Measurements from ENCODE around the gene CDC5L.

- TF ChIP-seq CTCF (IDR thresholded peaks at IDR 0.05; ENCODE audit: low read depth, low read length) = no peak
- TF ChIP-seq MAX (IDR thresholded peaks at IDR 0.05; ENCODE audit: low read depth, low read length) = no peak
- no peak for TF ChIP-seq MYC (IDR thresholded peaks at IDR 0.05; ENCODE audit: low read depth, low read length)
- TF ChIP-seq POLR2A (IDR thresholded peaks at IDR 0.05; ENCODE audit: extremely low read depth, insufficient read length) = no peak
These were observed 57.3 kb downstream of the CDC5L start for GRCh38 chr6:44444853-44445252.
